Vagina (tissue), 2 donors: Measurements from ENCODE around the gene UNC13A.
A peak's percentile ranks its signal among the peaks of the same experiment; 100 is the strongest.

Source experiments
- CTCF ChIP-seq, 3 experiments: fragments of 450-650 bp in 2 of 3; fragments of 200-600 bp in 1 of 3; sonication (generic) in 1 of 3; IDR thresholded peaks; one replicate each; pipeline ENCODE4 v1.5.1; 2017 to 2019; ENCODE audit warnings: antibody characterized with exemption in 3 of 3, mild to moderate bottlenecking in 2 of 3, moderate library complexity in 2 of 3
- POLR2A ChIP-seq, 2 donors: fragments of 450-650 bp; IDR thresholded peaks; one replicate each; pipeline ENCODE4 v1.6.1; 2017; ENCODE audit warnings: antibody characterized with exemption in 2 of 2, mild to moderate bottlenecking in 2 of 2, moderate library complexity in 2 of 2
- POLR2AphosphoS5 ChIP-seq, 2 donors: sonication (generic); formaldehyde crosslinking; IDR thresholded peaks; one replicate each; pipeline ENCODE4 v1.9.0; 2017; ENCODE audit warnings: antibody characterized with exemption in 2 of 2, mild to moderate bottlenecking in 2 of 2, low read depth in 1 of 2; ENCODE audit not compliant: insufficient read depth in 1 of 2

- TF ChIP-seq CTCF (IDR thresholded peaks at IDR 0.05), result no peak
- TF ChIP-seq POLR2AphosphoS5 (IDR thresholded peaks at IDR 0.05; ENCODE audit: insufficient read depth in 1 of 2, low read depth in 1 of 2), result peak in 1 of 2 donors; percentile 80
- TF ChIP-seq POLR2A (IDR thresholded peaks at IDR 0.05), result peak in 1 of 2 donors; percentile 66
These were observed 31.0 kb upstream of the UNC13A start, which contains the start of gene MAP1S for GRCh38 chr19:17718947-17719711.
